NCI-H446 (cell line): ENCODE measurements around the gene CD5L.
A peak's percentile ranks its signal among the peaks of the same experiment; 100 is the strongest.

Experiments
- DNase-seq, 2 experiments: peaks; one replicate each; lab custom pipeline; 2025; lab: John Stamatoyannopoulos, UW

Gene CD5L

DNA sequence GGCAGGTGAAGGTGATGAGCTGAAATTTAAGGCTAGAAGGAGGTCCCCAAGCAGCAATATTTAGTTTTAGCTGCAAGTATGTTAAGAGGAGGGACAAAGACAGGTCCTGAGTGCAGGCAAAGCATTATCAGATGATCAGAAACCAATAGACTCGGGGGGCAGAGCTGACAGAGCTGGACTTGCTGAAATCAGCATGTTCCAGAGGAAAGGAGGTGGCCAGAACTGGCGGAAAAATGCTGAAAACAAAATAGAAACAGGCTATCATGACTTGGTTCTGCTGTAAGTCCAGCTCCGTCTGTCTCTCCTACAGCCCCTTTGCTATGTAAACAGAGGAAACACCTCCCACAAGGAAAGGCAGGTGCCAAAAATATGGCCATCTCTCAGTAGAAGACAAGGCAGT, at the start of gene CD5L:
TSS of gene CD5L (minus strand) at position 101 of the 400 bp plus-strand sequence. CDS start 107 bp downstream, outside the sequence.
- no peak for DNase-seq

DNA sequence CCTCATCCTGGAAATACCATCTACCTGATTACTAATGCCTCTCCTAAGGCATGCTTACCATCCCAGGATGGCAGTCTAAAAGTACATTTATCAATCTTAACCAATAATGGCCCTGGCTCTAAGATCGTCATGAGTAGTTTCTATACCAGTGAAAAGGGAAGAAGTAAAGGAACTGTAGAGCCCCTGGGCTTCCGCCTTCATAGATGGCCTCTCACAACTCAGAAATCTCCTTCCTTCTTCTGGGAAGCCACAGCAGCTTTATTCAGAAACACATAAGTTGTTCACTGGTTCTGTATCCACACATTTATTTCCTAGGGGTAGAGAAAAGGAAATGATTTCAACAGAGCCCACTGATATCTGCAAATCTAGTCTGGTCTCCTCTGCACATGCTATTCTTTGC, 41.0 kb upstream of the CD5L start:
- DNase-seq: no peak

DNA sequence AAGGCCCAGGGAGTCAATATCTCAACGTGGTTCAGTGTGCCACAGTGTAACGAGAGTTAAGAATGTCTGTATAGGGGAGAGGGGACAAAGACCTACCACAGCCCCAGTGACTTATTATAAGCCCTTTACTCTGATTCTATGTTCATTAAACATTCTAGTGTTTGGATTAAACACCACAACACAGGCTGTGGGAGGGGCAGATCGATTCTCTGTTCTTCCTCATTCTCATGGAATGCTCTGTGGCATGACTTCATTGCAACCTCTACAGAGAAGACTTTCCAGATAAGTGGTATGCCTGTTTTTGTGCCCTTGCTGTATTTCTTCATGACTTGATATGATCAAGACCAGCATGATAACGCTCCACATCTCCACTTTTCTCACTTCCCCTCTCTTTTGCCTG, 39.0 kb upstream of the CD5L start:
- DNase-seq: no peak

DNA sequence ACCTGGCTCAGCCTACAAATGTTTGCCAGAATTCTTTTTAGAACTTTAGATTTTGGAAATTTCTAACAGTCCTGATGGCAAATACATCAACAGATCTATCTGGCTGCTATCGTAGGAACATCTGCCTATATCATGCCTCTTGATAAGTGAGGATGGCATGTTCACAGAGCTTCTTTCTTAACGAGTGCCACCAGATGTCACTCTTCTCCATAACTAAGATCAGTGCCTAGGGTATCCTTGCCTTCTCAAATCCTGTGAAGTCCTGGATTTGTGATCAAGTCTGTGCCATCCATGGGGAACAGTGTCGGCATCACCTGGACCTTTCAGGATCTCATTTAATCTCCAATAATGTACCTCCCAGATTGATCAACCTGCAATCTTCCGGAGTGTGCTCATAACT, 36.5 kb upstream of the CD5L start:
- DNase-seq: peak; percentile 12 to 52

DNA sequence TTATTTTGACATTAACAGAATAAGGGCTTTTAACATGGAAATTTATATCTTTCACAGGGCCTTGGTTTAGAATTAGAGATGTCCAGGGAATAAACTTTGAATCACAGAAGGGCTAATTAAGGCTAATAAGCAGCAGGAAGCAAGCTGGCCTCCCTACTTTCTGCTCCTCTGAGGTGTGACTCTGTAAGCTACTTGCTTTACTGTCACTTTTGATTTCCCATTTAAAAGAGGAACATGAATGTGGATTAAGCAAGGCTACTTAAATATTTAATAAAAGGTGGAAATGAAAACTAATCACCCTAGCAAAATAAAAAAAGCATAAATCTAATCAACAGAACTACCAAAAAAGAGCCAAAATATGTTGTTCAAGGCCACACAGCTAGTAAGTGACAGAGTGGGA, 28.9 kb upstream of the CD5L start:
- DNase-seq: no peak

DNA sequence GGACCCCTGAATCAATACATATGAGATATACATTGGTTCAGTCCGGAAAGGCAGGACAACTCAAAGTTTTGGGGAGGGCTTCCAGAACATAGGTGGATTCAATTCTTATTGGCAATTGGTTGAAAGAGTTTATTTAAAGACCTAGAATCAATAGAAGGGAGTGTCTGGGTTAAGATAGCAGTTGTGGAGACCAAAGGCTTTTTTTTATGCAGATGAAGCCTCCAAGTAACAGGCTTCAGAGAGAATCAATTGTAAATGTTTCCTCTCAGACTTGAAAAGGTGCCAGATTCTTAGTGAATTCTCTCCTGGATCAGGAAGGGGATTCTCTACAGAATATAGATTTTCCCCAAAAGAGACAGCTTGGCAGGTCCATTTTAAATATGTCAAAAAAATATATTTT, 27.0 kb upstream of the CD5L start:
- DNase-seq: no peak

DNA sequence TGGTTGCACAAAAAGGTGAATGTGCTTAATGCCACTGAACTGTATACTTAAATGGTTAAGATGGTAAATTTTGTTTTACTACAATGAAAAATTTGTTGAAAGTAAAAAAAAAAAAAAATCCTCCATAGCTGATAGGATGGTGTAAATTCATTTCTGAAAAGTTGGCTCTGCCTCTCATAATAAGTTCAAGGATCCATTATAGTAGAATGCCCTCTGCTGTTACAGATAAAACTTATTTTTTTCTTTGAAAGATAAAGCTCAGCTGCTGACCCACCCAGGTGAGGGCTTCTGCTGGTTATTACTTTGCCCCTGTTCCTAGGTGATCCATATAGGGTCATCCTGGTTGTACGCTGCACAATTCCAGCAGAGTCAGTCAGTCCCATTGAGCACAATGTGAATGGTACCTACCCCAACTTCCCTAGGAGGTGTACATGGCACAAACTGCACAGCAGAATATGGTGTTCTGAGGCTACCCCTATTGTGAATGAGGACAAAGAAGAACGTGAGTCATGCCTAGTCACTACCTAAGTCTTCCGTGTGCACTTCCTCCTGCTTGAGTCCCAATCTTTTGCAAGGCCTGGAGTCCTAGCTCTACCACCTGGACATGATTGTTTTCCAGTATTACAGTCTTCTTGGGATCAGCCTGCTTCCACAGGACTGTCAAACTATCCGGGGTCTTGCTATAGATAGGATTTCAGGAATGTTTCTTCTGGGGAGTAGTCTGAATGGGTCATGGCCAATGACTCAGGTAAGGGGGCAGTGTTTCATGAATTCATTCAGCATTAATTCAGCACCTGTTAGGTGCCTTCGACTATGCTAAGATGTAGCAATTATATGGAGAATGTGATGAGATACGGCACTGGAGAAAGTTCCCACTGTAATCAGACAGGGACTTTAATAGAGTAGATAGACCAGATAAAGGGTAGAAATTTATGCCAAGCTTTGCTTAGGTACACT, 20.8 kb upstream of the CD5L start:
- DNase-seq: no peak

DNA sequence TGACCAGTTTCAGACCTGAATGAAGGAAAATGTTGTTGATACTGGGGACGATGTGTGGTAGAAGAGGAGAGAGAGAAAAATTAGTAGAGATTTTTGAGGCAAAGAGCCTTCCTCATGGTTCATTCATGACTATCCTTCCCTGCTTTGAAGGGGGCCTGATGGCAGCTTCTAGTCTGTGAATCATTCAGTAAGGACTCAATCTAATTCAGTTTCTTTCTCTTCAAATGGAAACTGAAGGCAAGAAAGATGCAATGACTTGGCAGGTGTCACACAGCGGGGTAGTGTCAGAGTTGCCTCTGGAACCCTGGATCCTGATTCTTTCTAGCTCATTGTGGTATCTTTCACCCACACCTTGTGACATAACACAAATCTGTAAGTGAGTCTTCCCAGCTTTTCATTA, 14.9 kb upstream of the CD5L start:
- DNase-seq: no peak

DNA sequence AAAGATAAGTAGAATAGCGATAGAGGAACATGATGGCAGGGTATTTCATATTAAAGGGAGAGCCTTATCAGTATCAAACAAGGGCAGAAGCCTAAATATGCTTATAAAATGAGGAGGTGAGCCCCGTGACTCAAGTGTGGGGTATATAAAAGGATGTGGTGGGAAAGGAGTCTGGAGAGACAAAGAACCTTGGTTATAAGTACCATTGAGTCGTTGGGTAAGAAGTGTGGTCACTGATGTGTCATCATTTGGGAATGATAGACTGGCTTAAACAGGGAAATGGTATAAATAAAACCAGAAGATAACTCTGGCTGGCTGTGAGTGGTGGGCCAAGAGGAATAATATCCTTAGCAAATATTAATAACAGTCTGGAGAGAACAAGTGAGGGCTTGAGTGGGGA, 10.9 kb upstream of the CD5L start:
- no peak for DNase-seq

DNA sequence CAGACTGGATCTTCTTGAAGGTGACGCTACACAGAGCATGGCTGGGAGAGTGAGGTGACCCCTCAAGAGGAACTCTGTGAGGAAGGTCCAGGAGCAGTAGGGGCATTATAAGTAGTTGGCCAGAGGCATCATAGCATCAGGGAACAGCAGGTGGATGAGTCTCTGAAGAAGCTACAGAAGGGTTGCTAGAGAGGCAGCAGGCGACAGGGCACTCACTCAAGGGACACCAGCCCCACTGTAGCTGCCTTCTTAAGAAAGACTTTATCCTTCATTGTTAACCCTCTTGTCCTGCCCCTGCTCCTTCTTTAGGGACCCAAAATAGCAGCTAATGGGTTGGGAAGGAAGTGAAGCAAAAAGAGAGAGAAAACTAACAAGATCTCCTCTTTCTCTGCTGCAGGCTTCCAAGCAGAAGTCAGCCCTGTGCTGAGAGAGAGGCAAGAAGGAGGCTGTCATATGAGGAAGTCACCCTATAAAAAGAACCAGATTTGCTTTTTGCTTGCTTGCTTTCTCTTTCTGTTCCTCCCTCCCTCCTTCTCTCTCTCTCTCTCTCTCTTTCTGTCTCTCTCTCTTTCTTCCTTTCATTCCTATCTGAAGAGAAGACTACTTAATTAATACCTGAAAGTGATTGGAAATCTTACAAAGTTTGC, 7.7 kb upstream of the CD5L start:
- DNase-seq: no peak

DNA sequence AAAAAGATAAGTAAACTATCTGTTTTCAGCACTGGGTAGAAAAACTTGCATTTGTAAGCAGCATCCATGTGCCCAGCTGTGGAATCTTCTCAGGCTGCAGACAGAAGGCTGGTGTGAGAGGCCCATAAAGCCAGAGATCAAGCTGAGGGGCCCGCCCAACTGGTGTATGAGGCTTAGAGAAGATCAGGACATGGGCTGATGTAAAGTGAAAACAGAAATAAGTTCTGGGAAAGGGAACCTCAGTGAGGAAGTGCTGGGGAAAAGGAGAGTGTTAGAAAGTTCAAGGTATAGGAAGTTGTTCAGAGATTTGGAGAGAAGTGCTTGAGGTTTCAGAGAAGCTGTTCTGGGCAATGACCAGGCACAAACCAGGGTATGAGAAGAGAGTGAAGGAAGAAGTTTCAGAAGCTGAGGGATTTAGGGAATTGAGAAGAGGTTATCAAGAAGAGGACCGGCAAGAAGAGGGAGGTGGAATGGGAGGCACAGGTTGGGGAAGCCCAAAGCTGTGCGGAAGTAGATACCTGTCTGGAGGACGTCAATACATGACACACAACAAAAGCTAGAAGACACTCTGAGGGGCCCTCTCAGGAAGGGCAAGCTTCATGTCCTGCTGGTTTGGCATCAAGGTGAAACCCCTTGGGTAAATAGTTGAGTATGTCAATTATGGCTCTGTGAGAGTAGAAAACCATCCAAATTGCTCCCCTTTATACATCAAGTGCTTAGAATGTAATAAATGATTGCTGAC, 2.7 kb upstream of the CD5L start:
- no peak for DNase-seq

DNA sequence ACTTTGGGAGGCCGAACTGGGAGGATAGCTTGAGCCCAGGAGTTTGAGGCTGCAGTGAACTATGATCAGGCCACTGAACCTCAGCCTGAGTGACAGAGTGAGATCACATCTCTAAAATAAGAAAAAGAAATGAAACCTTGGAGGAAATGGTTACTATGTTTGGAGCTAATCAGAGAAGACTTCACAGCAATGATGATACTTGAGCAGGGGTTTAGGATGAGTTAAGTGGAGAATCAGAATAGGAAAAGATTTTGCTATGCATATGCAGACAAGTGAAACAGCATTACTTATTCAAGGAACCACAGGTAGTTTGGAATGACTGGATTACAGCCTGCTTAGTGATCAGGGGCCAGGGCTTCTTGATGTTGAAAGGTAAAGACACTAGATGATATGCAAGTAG, 1.3 kb upstream of the CD5L start:
- no peak for DNase-seq

DNA sequence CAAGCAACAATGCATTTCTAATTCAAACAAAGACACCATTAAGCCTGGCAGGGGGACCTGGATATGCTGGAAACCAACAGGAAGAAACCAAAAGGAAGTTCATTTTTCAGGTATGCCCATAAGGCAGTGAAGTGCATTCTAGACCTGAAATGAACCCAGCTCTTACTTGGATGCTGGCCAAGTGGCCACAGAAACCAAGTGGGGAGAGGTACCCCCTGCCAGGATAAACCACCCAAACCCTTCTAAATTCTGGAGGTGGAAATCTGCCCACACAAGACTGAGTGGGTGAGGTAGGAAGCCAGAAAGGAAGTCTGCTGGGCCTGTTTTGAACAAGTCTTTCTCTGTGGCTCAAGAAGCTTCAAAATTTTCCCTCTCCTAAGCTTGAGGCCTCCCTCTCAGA, 2.6 kb downstream of the CD5L start:
- DNase-seq: no peak

DNA sequence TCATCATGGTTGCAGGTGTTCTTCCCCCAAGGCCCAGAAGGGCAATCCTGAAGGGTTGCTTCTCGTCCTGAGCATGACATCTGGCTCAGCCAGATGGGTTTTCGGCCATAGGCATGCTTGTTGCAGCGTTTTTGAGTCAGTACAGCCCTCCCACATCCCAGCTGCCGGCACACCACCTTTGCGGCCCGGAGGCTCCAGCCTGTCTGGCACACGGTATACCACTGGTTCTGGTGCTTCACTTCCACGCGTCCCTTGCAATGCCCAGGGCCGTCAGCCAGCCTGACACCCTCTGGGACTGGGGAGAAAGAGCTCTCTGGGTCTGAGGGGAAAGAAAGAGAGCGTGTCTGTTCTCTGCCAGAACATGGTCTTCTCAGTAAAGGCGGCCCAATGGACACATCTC, 7.2 kb downstream of the CD5L start:
- no peak for DNase-seq

DNA sequence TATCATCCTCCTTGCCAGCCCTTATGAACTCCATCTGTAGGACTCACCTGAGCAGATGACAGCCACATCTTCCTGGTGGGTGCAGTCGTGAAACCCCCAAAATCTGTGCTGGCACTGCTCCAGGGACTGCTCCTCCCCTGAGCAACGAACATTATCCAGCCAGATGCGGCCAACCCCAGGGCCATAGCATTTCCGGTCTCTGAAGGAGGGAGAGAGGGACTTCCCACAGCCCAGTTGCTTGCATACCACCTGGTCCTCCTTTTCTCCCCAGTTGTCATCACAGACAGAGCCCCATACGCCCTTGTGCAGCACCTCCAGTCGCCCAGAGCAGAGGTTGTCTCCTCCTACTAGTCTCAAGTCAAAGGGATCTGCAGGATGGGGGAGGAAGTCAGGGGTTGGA, 8.5 kb downstream of the CD5L start:
- DNase-seq: no peak

DNA sequence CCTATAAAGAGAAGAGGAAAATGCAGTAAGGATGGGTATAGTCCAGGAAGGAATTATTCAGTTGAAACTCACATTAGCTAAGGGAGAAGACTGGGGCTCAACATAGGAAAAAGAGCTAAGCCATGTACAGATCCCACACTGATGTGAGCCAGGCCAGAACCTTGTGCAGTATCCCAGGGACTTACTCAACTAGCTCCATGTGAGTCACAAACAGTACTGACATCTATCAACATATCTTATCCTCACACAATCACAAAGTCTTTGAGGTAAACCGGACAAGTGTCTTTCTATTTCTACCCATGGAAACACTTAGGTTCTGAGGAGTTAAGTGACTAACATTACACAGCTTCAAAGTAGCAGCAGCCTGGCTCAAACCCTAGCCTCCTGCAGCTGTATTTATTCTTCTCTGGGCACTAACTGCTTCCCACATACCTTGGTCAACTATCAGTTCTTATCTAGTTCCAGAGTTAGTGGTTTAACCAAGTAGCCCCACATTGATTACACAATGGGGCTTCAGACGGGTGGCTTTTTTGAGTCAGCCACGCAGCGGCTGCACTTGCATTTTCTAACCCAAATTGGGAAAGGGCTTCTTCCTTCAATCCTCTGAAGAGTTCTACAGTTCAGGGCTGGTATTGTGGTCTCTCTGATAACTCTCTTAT, 9.5 kb downstream of the CD5L start:
- DNase-seq: no peak

DNA sequence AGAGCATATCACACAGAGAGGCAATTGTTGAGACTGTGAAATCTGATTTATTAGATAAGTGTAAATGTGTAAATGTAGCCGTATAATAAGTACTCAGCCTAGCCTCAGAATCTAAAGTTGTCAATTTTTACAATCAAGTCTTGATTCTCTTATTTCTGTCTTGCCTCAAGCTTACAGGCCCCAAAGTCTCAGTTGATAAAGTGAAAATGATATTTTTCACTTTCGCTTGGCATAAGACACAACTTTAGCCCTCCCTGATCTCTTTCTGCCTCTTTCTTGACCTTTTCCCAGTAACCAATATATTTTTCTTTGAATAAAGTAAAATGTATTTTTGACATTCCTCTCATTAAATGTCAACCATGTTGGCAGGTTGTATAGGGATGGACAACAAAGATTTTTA, 10.7 kb downstream of the CD5L start:
- DNase-seq: no peak

DNA sequence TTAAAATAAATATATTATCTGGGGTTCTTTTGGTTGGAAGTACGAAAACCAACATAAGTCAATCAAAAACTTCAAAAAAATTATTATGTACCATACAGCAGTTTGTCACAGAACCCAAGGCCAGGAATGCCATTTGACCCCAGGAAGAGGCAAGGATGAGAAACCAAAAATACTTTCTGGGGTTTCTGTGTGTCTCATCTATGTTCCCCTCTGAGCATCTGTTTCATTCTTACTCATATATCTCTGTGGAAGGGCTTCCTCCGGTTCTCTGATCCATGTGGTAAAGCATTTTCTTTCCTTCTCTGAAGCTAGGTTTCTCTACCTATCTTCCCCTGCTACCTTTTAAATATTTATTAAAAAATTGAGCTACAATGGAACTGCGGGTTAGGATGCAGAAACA, 11.9 kb downstream of the CD5L start:
- DNase-seq: no peak

DNA sequence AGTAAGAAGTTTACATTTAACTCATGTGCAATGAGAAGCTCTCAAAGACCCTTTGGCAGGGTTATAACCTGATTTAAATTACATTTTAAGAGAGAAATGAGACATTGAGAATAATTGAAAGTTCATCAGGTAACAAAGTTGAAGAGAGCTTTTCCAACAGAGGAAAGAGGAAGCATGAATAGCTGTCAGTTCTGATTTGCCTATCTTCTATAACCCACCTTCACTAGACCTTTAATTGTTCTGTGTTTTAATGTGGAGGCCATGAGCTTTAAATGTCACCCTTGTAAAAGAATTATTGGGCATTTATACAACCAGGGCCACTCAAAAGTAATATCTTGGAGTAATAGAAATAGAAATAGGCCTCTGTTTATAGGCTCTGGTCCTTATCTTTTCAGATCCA, 12.4 kb downstream of the CD5L start:
- DNase-seq: no peak

DNA sequence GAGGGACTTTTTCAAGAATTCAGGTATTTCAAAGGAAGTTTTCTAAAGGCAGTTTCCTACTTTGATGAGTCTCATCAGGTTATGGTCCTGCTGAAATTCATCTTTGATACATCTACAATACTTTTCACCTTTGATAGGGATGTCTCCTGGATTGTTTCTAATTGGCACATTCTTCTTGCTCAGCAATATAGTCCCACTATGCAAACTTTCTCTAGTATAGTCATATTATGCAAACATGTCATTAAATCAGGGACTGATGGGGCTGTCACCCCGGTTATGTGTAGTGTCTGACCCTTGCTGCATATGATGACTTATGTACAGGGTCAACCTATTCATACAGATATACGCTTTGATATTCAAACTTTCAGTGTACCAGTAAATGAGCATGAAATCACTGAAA, 21.3 kb downstream of the CD5L start:
- DNase-seq: no peak

DNA sequence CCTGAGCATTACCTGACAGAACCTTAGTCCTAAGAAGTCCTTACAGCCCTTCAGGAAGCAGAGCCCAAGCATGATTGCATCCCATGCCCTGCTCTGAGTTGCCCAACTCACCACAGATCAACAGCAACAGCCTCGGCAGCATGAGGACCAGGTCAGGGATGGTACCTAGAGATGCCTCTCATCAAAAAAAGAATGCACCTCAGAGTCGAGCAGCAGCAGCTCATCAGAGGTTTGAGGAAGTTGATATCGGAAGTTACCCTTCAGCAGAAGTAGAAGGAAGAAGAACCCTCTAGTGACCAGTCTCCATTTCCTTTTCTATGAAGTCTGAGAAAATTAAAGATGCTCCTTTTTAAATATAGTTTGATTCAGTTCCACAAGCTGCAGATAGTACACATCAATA, 21.7 kb downstream of the CD5L start, which contains the start of gene FCRL1:
TSS of gene FCRL1 (minus strand) at position 225 of the 400 bp plus-strand sequence. CDS start at position 142, 83 bp downstream.
- DNase-seq: no peak

DNA sequence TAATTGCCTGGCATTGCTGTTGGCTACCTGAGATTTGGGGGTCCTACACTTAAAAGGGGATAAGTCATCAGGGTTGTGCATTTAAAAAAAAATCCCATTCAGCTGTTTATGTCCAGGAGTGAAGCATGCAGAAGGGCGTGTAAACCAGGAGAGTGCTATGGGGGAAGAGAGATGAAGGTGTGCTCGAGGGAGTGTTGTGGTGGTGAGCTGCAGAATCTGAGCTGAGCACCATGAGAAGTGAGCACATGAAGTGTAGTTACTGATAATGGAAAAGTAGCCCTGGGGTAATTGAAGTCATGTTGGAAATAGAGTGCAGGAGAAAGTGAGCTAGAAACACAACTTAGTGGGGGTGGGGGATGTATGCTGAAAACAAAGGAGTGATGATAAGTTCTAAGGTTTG, 22.4 kb downstream of the CD5L start:
- DNase-seq: no peak
